Measurements from ENCODE around the gene ARHGAP24. TPM values are rescaled to one million over a fixed set of nuclear protein-coding genes. Genes with fewer than 3 reads are reported as not detected.

Gene ARHGAP24
- total RNA-seq, 2 donors from 2014 or later: 34.0 to 42.0 TPM

GRCh38 chr4:85792376-85793232 lies 317.7 kb downstream of the ARHGAP24 start:
- no peaks in the 10 kb centered on the region for H3K27me3 ChIP-seq
- peaks cover 0 to 45% of the 10 kb centered on the region in 2 donors for H3K4me1 ChIP-seq
- DNase-seq (ENCODE audit: low spot score): no peak
- no peaks in the 10 kb centered on the region for H3K9me3 ChIP-seq
- no peak overlapping the region for H3K27ac ChIP-seq
- no peak for TF ChIP-seq CTCF (IDR thresholded peaks at IDR 0.05)
- H3K4me3 ChIP-seq: no peak overlapping the region
- no peaks in the 10 kb centered on the region for H3K36me3 ChIP-seq

- Histone ChIP-seq H3K27me3 (no peaks in the 10 kb centered on the region), H3K36me3 (no peaks in the 10 kb centered on the region), H3K4me1 (peaks cover 0 to 39% of the 10 kb centered on the region in 2 donors), H3K9me3 (no peaks in the 10 kb centered on the region), H3K27ac (no peak overlapping the region), H3K4me3 (no peak overlapping the region)
- DNase-seq (ENCODE audit: low spot score): no peak
- TF ChIP-seq CTCF (IDR thresholded peaks at IDR 0.05): no peak
These were observed 318.3 kb downstream of the ARHGAP24 start for GRCh38 chr4:85793233-85793585.

GRCh38 chr4:85798012-85798770 lies 323.2 kb downstream of the ARHGAP24 start:
- H3K36me3 ChIP-seq: no peaks in the 10 kb centered on the region
- no peak overlapping the region for H3K4me3 ChIP-seq
- no peaks in the 10 kb centered on the region for H3K27me3 ChIP-seq
- no peak overlapping the region for H3K27ac ChIP-seq
- no peaks in the 10 kb centered on the region for H3K9me3 ChIP-seq
- TF ChIP-seq CTCF (IDR thresholded peaks at IDR 0.05): no peak
- DNase-seq (ENCODE audit: low spot score): no peak
- H3K4me1 ChIP-seq: peaks cover 0 to 8% of the 10 kb centered on the region in 2 donors

- H3K4me3 ChIP-seq: no peak overlapping the region
- H3K4me1 ChIP-seq: peaks cover 0 to 22% of the 10 kb centered on the region in 2 donors
- H3K27me3 ChIP-seq: no peaks in the 10 kb centered on the region
- H3K27ac ChIP-seq: no peak overlapping the region
- DNase-seq (ENCODE audit: low spot score): no peak
- TF ChIP-seq CTCF (IDR thresholded peaks at IDR 0.05): no peak
- no peaks in the 10 kb centered on the region for H3K9me3 ChIP-seq
- no peaks in the 10 kb centered on the region for H3K36me3 ChIP-seq
These were observed 328.9 kb downstream of the ARHGAP24 start for GRCh38 chr4:85803856-85804255.

GRCh38 chr4:85805891-85806290 lies 330.9 kb downstream of the ARHGAP24 start:
- Histone ChIP-seq H3K36me3 (no peaks in the 10 kb centered on the region), H3K4me1 (peaks cover 0 to 24% of the 10 kb centered on the region in 2 donors), H3K27me3 (no peaks in the 10 kb centered on the region), H3K27ac (no peak overlapping the region), H3K9me3 (no peaks in the 10 kb centered on the region), H3K4me3 (no peak overlapping the region)
- no peak for DNase-seq (ENCODE audit: low spot score)
- no peak for TF ChIP-seq CTCF (IDR thresholded peaks at IDR 0.05)

All from right atrium auricular region (tissue), 2 donors.